GM13976 (cell line): Measurements from ENCODE around the gene UBE2R2.

Source experiments
- DNase-seq: peaks from one replicate; pipeline ENCODE4 v3.0.0; 2012; ENCODE audit warnings: low spot score
- in situ Hi-C: fragments of 300-500 bp; cut with MboI; formaldehyde crosslinking; loops from one replicate; pipeline ENCODE4 v1.12.0; 2022; ENCODE audit warnings: low sequenced_read_pairs, mixed read lengths, inconsistent platforms; ENCODE audit not compliant: unreplicated experiment
- TF ChIP-seq, protein P1 (sequence below): IDR thresholded peaks from 2 replicates; pipeline ENCODE4 v1.5.1; 2012; ENCODE audit warnings: borderline replicate concordance, mild to moderate bottlenecking; ENCODE audit not compliant: insufficient read depth; ENCODE audit errors: extremely low read depth, missing control alignments, control extremely low read depth

UBE2R2 gene

DNA sequence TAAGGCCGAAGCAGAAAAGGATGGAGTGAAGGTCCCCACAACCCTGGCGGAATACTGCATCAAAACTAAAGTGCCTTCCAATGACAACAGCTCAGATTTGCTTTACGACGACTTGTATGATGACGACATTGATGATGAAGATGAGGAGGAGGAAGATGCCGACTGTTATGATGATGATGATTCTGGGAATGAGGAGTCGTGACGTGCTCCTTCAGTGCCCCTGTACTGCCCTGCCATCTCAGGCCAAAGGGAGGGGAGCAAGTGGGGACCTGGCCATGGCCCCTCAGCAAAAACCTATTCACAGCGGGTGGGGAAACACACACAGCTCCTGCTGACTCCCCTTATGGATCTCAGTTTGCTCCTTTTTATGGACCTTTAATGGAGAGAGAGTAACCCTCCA, 100.1 kb downstream of the UBE2R2 start:
- no peak for DNase-seq
- in situ Hi-C loops, result no loop called here
- TF ChIP-seq, protein P1, sequence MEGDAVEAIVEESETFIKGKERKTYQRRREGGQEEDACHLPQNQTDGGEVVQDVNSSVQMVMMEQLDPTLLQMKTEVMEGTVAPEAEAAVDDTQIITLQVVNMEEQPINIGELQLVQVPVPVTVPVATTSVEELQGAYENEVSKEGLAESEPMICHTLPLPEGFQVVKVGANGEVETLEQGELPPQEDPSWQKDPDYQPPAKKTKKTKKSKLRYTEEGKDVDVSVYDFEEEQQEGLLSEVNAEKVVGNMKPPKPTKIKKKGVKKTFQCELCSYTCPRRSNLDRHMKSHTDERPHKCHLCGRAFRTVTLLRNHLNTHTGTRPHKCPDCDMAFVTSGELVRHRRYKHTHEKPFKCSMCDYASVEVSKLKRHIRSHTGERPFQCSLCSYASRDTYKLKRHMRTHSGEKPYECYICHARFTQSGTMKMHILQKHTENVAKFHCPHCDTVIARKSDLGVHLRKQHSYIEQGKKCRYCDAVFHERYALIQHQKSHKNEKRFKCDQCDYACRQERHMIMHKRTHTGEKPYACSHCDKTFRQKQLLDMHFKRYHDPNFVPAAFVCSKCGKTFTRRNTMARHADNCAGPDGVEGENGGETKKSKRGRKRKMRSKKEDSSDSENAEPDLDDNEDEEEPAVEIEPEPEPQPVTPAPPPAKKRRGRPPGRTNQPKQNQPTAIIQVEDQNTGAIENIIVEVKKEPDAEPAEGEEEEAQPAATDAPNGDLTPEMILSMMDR, result no peak

DNA sequence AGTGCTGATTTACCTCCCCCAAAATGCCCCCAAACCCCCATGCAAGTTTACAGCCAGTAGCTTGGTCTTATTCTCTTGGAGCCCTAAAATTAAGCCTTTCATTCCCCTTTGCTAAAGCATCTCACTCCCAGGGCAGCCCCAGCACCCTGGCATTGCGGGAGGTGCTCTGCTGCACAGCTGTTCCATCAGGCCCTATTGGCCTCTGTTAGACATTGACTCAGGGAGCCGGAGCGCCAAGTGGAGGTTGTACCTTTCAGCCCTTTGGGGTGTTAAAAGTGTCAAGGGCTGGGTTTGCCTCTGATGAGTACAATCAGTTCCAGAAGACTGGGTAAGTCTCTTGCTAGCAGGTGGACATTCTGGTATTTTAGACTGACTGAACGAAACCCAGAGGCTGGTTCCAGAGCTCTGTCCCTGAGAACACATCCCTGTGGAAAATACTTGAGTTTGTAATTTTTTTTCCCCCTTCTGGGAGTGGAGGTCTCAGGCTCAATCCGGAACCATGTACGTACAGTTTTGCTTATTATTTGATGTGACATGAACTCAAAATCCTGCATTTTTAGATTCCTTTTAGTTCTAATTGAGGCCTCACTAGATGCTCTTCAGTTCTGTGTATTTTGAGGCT, 102.4 kb downstream of the UBE2R2 start:
- in situ Hi-C loops, result no loop called here
- TF ChIP-seq, protein P1, result no peak
- DNase-seq, result no peak

GRCh38 chr9:33921967-33922895, 105.3 kb downstream of the UBE2R2 start:
- TF ChIP-seq, protein P1, result peak; percentile 48
- in situ Hi-C loops, result no loop called here
- DNase-seq, result no peak

DNA sequence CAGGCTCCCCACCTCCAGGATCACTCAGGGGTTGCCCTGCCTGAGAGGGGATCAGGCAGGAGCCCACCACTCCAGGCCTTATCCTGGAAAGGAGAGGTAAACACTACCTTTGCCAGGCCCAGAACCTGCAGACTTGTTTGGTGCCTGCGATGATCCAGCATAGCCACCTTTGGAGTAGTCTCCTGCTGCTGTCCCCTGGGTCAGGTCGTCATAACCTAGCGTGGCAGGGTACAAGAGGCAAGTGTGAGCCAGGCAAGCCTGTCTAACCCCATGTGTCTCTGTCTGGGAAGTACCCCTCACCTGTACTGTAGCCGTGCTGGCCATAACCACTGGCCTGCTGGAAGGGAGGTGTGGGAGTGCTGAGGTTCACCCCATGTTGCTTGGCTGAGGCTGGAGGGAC, 106.1 kb downstream of the UBE2R2 start:
- in situ Hi-C loops, result no loop called here
- TF ChIP-seq, protein P1, result no peak
- no peak for DNase-seq

GRCh38 chr9:33923998-33924701, 107.2 kb downstream of the UBE2R2 start:
- DNase-seq, result no peak
- TF ChIP-seq, protein P1, result no peak
- in situ Hi-C loops, result no loop called here

- DNase-seq, result peak; percentile 60
- TF ChIP-seq, protein P1, result peak; percentile 15
- in situ Hi-C loops, result no loop called here
Observed at GRCh38 chr9:33924978-33925797, 108.2 kb downstream of the UBE2R2 start.
